ENCODE results near the gene DVL3.

DNA sequence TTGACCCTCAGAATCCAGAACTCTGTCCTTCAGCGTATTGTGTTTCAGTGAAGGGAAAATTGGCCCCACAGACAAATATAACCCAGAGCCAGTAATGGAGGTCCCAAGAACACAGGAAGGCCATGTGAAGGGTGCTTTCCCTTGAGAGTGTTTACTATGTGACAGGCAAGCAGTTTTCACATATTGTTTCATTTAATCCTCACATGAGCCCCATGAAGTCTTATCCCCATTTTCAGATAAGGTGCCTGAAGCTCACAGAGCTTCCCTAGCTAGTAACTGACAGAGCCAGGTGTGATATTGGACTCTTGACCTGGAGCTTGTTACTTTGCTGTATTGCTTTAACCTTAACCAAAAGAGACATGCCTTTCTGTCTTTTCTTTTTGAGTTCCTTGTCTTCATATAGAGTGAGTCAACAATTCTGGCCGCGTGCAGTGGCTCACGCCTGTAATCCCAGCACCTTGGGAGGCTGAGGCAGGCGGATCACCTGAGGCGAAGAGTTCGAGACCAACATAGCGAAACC, 9.4 kb upstream of the DVL3 start:
- TF ChIP-seq, protein P1, sequence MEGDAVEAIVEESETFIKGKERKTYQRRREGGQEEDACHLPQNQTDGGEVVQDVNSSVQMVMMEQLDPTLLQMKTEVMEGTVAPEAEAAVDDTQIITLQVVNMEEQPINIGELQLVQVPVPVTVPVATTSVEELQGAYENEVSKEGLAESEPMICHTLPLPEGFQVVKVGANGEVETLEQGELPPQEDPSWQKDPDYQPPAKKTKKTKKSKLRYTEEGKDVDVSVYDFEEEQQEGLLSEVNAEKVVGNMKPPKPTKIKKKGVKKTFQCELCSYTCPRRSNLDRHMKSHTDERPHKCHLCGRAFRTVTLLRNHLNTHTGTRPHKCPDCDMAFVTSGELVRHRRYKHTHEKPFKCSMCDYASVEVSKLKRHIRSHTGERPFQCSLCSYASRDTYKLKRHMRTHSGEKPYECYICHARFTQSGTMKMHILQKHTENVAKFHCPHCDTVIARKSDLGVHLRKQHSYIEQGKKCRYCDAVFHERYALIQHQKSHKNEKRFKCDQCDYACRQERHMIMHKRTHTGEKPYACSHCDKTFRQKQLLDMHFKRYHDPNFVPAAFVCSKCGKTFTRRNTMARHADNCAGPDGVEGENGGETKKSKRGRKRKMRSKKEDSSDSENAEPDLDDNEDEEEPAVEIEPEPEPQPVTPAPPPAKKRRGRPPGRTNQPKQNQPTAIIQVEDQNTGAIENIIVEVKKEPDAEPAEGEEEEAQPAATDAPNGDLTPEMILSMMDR (IDR thresholded peaks at IDR 0.05; ENCODE audit: low read length) = no peak
- TF ChIP-seq EZH2 (IDR thresholded peaks at IDR 0.05; ENCODE audit: borderline replicate concordance, low read length) = no peak

Data from OCI-LY1 (cell line).